HEK293 (cell line): ENCODE measurements around the gene AQP1.

Experiments used
- CTCF ChIA-PET: fragments of 350-600 bp; formaldehyde crosslinking; extraction: SDS; loops from one replicate; lab custom pipeline; 2021; ENCODE audit warnings: antibody characterized with exemption; lab: Yijun Ruan, JAX
- POLR2A ChIA-PET: fragments of 300-600 bp; formaldehyde crosslinking; extraction: SDS; loops from one replicate; lab custom pipeline; 2020; ENCODE audit warnings: antibody characterized with exemption, inconsistent platforms; lab: Yijun Ruan, JAX
- H3K27ac ChIP-seq: fragments of 200-500 bp; sonication (Bioruptor generic); 2 replicates; pipeline ENCODE4 v1.5.1; 2014; ENCODE audit warnings: low read depth, low read length, control low read depth, inconsistent platforms; ENCODE audit errors: extremely low read depth
- H3K36me3 ChIP-seq, 2 experiments: fragments of 200-500 bp in 1 of 2; sonication (Bioruptor generic) in 1 of 2; 1 replicate in 1 of 2; 2 replicates in 1 of 2; pipeline ENCODE4 v1.5.1; 2014 to 2017; ENCODE audit warnings: inconsistent platforms in 2 of 2, low read length in 2 of 2; ENCODE audit not compliant: control insufficient read depth in 2 of 2, insufficient read depth in 1 of 2
- H3K4me1 ChIP-seq: fragments of 200-500 bp; sonication (Bioruptor generic); 2 replicates; pipeline ENCODE4 v1.5.1; 2014; ENCODE audit warnings: mild to moderate bottlenecking, low read length, inconsistent platforms; ENCODE audit not compliant: control insufficient read depth, insufficient read depth
- H3K4me3 ChIP-seq: 2 replicates; pipeline ENCODE4 v1.5.1; 2011; ENCODE audit warnings: low read depth, mild to moderate bottlenecking, control low read depth, low read length, moderate library complexity
- H3K9me3 ChIP-seq: fragments of 200-500 bp; sonication (Bioruptor generic); 2 replicates; pipeline ENCODE4 v1.5.1; 2014; ENCODE audit warnings: low read depth, low read length, inconsistent platforms; ENCODE audit not compliant: control insufficient read depth, insufficient read depth
- BCL11A ChIP-seq: fragments of 450-650 bp; formaldehyde crosslinking; IDR thresholded peaks from 2 replicates; pipeline ENCODE4 v1.5.1; 2016; ENCODE audit warnings: low read depth, missing biosample characterization, missing genetic modification characterization
- GLIS1 ChIP-seq: fragments of 450-650 bp; formaldehyde crosslinking; IDR thresholded peaks from 2 replicates; pipeline ENCODE4 v1.5.1; 2016; ENCODE audit warnings: missing biosample characterization, missing genetic modification characterization
- KLF1 ChIP-seq: fragments of 450-650 bp; formaldehyde crosslinking; IDR thresholded peaks from 2 replicates; pipeline ENCODE4 v1.5.1; 2016; ENCODE audit warnings: missing biosample characterization, missing genetic modification characterization
- KLF10 ChIP-seq: fragments of 450-650 bp; IDR thresholded peaks from 2 replicates; pipeline ENCODE4 v1.5.1; 2018; ENCODE audit warnings: missing biosample characterization, mild to moderate bottlenecking, missing genetic modification characterization
- KLF16 ChIP-seq: fragments of 450-650 bp; formaldehyde crosslinking; IDR thresholded peaks from 2 replicates; pipeline ENCODE4 v1.5.1; 2017; ENCODE audit warnings: missing biosample characterization, missing genetic modification characterization
- REPIN1 ChIP-seq: fragments of 450-650 bp; formaldehyde crosslinking; IDR thresholded peaks from 2 replicates; pipeline ENCODE4 v1.5.1; 2017; ENCODE audit warnings: missing biosample characterization, missing genetic modification characterization, low read depth
- SCRT1 ChIP-seq: fragments of 450-650 bp; formaldehyde crosslinking; IDR thresholded peaks from 2 replicates; pipeline ENCODE4 v1.5.1; 2016; ENCODE audit warnings: missing biosample characterization, missing genetic modification characterization, borderline replicate concordance
- ZBTB21 ChIP-seq: fragments of 450-650 bp; formaldehyde crosslinking; IDR thresholded peaks from 2 replicates; pipeline ENCODE4 v1.5.1; 2017; ENCODE audit warnings: missing biosample characterization, missing genetic modification characterization
- ZIC2 ChIP-seq: fragments of 450-650 bp; formaldehyde crosslinking; IDR thresholded peaks from 2 replicates; pipeline ENCODE4 v1.5.1; 2016; ENCODE audit warnings: missing biosample characterization, missing genetic modification characterization
- ZNF157 ChIP-seq: fragments of 450-650 bp; formaldehyde crosslinking; IDR thresholded peaks from 2 replicates; pipeline ENCODE4 v1.5.1; 2016; ENCODE audit warnings: missing biosample characterization, missing genetic modification characterization
- ZNF184 ChIP-seq: fragments of 450-650 bp; IDR thresholded peaks from 2 replicates; pipeline ENCODE4 v1.5.1; 2018; ENCODE audit warnings: missing biosample characterization, mild to moderate bottlenecking, missing genetic modification characterization
- ZNF223 ChIP-seq: fragments of 450-650 bp; formaldehyde crosslinking; IDR thresholded peaks from 2 replicates; pipeline ENCODE4 v1.5.1; 2016; ENCODE audit warnings: missing biosample characterization, missing genetic modification characterization
- ZNF248 ChIP-seq: fragments of 450-650 bp; formaldehyde crosslinking; IDR thresholded peaks from 2 replicates; pipeline ENCODE4 v1.5.1; 2017; ENCODE audit warnings: missing biosample characterization, missing genetic modification characterization
- ZNF433 ChIP-seq: fragments of 450-650 bp; formaldehyde crosslinking; IDR thresholded peaks from 2 replicates; pipeline ENCODE4 v1.5.1; 2016; ENCODE audit warnings: missing biosample characterization, missing genetic modification characterization, low read depth
- ZNF501 ChIP-seq: fragments of 450-650 bp; formaldehyde crosslinking; IDR thresholded peaks from 2 replicates; pipeline ENCODE4 v1.5.1; 2016; ENCODE audit warnings: missing biosample characterization, missing genetic modification characterization
- TF ChIP-seq, protein P1 (sequence below): IDR thresholded peaks from 2 replicates; pipeline ENCODE4 v1.6.1; 2011; ENCODE audit warnings: mild to moderate bottlenecking, low read depth, low read length, borderline replicate concordance
- TF ChIP-seq, protein P2 (sequence below): fragments of 450-650 bp; formaldehyde crosslinking; IDR thresholded peaks from 2 replicates; pipeline ENCODE4 v1.5.1; 2017; ENCODE audit warnings: missing biosample characterization, mild to moderate bottlenecking, missing genetic modification characterization, moderate library complexity
- TF ChIP-seq, protein P3 (sequence below): fragments of 450-650 bp; formaldehyde crosslinking; IDR thresholded peaks from 2 replicates; pipeline ENCODE4 v1.5.1; 2016; ENCODE audit warnings: missing biosample characterization, missing genetic modification characterization
- TF ChIP-seq, protein P4 (sequence below): fragments of 450-650 bp; formaldehyde crosslinking; IDR thresholded peaks from 2 replicates; pipeline ENCODE4 v1.5.1; 2016; ENCODE audit warnings: missing biosample characterization, missing genetic modification characterization, borderline replicate concordance
- TF ChIP-seq, protein P5 (sequence below): sonication (generic); formaldehyde crosslinking; IDR thresholded peaks from 2 replicates; pipeline ENCODE4 v1.8.1; 2022; ENCODE audit warnings: mild to moderate bottlenecking, moderate library complexity, missing genetic modification reagents

Gene AQP1

DNA sequence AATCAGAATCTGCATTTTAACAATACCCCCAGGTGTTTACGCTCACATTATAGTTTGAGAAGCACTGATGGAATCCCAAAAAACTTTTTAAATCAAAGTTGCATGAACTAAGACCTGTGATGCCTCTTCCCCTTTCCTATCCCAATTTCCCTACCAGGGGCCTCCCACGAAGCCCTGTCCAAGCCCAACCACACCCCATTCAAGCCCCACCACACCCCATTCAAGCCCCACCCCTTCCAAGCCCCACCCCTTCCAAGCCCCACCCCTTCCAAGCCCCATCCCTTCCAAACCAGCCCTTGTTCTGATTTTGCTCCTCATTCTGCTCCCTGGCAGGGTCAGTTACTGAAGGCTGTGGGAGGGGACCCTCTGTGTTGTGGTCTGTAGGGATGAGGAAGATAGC, 9.8 kb upstream of the AQP1 start:
- POLR2A ChIA-PET: no interaction called here
- no peak overlapping the region for H3K4me3 ChIP-seq
- TF ChIP-seq, protein P1, sequence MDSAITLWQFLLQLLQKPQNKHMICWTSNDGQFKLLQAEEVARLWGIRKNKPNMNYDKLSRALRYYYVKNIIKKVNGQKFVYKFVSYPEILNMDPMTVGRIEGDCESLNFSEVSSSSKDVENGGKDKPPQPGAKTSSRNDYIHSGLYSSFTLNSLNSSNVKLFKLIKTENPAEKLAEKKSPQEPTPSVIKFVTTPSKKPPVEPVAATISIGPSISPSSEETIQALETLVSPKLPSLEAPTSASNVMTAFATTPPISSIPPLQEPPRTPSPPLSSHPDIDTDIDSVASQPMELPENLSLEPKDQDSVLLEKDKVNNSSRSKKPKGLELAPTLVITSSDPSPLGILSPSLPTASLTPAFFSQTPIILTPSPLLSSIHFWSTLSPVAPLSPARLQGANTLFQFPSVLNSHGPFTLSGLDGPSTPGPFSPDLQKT: no peak
- TF ChIP-seq, protein P2, sequence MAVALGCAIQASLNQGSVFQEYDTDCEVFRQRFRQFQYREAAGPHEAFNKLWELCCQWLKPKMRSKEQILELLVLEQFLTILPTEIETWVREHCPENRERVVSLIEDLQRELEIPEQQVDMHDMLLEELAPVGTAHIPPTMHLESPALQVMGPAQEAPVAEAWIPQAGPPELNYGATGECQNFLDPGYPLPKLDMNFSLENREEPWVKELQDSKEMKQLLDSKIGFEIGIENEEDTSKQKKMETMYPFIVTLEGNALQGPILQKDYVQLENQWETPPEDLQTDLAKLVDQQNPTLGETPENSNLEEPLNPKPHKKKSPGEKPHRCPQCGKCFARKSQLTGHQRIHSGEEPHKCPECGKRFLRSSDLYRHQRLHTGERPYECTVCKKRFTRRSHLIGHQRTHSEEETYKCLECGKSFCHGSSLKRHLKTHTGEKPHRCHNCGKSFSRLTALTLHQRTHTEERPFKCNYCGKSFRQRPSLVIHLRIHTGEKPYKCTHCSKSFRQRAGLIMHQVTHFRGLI (tag by site-specific recombination): peak; percentile 89
- peak; percentile 43; the same call in 1 of the 2 replicates for TF ChIP-seq KLF1
- TF ChIP-seq, all 188 proteins: peak for 2
- Histone ChIP-seq H3K36me3 (no peaks in the 10 kb centered on the region), H3K4me1 (no peaks in the 10 kb centered on the region), H3K27ac (no peak overlapping the region), H3K9me3 (no peaks in the 10 kb centered on the region)
- CTCF ChIA-PET: no interaction called here

DNA sequence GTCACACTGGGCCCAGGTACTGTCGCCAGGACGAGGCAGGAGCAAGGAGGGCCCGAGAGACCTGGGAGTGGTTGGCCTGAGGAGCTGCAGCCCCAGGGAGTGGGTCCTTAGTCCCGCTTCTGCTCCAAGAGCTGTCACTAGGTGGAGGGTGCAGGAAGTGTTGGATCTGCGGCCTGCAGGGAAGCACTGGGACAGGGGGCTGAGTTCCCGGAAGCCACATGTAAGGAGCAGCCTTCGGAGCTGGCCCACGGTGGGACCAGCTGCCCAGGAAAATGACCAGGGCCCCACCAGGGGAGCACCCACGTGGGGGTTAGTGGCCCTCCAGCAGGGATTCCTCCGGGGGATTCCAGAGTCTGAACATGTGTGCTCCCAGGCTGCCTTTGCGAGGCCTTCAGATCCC, 9.2 kb upstream of the AQP1 start:
- ChIA-PET CTCF (interaction anchor here (0.6 kb wide), 1 partner anchor 76 kb away, joined by 4 read pairs; no protein-coding TSS in a partner anchor), POLR2A (no interaction called here)
- Histone ChIP-seq H3K4me3 (no peak overlapping the region), H3K27ac (no peak overlapping the region), H3K4me1 (no peaks in the 10 kb centered on the region), H3K36me3 (no peaks in the 10 kb centered on the region), H3K9me3 (no peaks in the 10 kb centered on the region)
- TF ChIP-seq, protein P3, sequence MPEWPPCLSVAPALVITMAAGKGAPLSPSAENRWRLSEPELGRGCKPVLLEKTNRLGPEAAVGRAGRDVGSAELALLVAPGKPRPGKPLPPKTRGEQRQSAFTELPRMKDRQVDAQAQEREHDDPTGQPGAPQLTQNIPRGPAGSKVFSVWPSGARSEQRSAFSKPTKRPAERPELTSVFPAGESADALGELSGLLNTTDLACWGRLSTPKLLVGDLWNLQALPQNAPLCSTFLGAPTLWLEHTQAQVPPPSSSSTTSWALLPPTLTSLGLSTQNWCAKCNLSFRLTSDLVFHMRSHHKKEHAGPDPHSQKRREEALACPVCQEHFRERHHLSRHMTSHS (tag by site-specific recombination): no peak
- TF ChIP-seq SCRT1 (tag by site-specific recombination) (no peak), GLIS1 (tag by site-specific recombination) (peak; percentile 79), ZIC2 (peak; percentile 48)
- TF ChIP-seq, protein P4, sequence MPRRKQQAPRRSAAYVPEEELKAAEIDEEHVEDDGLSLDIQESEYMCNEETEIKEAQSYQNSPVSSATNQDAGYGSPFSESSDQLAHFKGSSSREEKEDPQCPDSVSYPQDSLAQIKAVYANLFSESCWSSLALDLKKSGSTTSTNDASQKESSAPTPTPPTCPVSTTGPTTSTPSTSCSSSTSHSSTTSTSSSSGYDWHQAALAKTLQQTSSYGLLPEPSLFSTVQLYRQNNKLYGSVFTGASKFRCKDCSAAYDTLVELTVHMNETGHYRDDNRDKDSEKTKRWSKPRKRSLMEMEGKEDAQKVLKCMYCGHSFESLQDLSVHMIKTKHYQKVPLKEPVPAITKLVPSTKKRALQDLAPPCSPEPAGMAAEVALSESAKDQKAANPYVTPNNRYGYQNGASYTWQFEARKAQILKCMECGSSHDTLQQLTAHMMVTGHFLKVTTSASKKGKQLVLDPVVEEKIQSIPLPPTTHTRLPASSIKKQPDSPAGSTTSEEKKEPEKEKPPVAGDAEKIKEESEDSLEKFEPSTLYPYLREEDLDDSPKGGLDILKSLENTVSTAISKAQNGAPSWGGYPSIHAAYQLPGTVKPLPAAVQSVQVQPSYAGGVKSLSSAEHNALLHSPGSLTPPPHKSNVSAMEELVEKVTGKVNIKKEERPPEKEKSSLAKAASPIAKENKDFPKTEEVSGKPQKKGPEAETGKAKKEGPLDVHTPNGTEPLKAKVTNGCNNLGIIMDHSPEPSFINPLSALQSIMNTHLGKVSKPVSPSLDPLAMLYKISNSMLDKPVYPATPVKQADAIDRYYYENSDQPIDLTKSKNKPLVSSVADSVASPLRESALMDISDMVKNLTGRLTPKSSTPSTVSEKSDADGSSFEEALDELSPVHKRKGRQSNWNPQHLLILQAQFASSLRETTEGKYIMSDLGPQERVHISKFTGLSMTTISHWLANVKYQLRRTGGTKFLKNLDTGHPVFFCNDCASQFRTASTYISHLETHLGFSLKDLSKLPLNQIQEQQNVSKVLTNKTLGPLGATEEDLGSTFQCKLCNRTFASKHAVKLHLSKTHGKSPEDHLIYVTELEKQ (tag by site-specific recombination): no peak

DNA sequence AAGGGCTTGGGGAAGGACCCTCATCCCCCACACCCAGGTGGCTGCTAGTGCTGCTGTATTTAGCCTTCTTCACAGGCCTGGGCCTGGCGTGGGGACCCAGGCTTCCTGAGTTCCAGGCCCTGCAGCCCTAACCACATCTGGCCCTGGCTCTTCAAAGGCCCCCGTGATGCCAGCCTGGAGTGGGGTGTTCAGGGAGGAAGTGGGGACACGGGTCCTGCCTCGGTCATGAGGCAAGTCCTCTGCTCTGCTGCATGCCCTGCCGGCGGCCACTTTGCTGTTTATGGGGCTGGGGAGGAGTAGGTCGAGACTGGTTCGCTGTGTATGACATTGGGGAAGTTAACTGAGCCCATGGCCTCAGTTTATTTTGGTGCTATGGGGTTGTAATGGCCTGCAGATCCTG, 8.5 kb upstream of the AQP1 start:
- no peak overlapping the region for H3K4me3 ChIP-seq
- TF ChIP-seq, protein P5, sequence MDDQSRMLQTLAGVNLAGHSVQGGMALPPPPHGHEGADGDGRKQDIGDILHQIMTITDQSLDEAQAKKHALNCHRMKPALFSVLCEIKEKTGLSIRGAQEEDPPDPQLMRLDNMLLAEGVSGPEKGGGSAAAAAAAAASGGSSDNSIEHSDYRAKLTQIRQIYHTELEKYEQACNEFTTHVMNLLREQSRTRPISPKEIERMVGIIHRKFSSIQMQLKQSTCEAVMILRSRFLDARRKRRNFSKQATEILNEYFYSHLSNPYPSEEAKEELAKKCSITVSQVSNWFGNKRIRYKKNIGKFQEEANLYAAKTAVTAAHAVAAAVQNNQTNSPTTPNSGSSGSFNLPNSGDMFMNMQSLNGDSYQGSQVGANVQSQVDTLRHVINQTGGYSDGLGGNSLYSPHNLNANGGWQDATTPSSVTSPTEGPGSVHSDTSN (CRISPR knock-in tag): no peak
- TF ChIP-seq ZNF248 (tag by site-specific recombination) (no peak), ZNF157 (no peak), BCL11A (tag by site-specific recombination) (no peak), KLF10 (tag by site-specific recombination) (no peak), KLF16 (tag by site-specific recombination) (no peak), REPIN1 (tag by site-specific recombination) (no peak), ZNF223 (tag by site-specific recombination) (no peak), ZNF501 (tag by site-specific recombination) (no peak), ZBTB21 (no peak), ZNF433 (tag by site-specific recombination) (no peak), ZNF184 (tag by site-specific recombination) (no peak)
- CTCF ChIA-PET: no interaction called here
- H3K4me1 ChIP-seq: no peaks in the 10 kb centered on the region
- POLR2A ChIA-PET: no interaction called here
- no peak overlapping the region for H3K27ac ChIP-seq
- H3K9me3 ChIP-seq: no peaks in the 10 kb centered on the region
- no peaks in the 10 kb centered on the region for H3K36me3 ChIP-seq
